Dermis microvascular lymphatic vessel endothelial cell (primary cell): Measurements from ENCODE around the gene RSBN1L. TPM values are rescaled to one million over a fixed set of nuclear protein-coding genes. Genes with fewer than 3 reads are reported as not detected.

Experiments used
- DNase-seq, 2 donors: peaks; one replicate each; pipeline versions ENCODE4 v3.0.0 to v3.0.0-alpha.2; 2010; ENCODE audit warnings: low read depth in 2 of 2
- total RNA-seq: library from RNA; depleted of rRNA; stranded (reverse); fragments of >200 nt; gene quantifications from 2 replicates; pipeline ENCODE4 v1.2.1, GENCODE V29; 2014

RSBN1L gene
- total RNA-seq, 1 donor from 2014 or later, result 10.4 TPM

DNA sequence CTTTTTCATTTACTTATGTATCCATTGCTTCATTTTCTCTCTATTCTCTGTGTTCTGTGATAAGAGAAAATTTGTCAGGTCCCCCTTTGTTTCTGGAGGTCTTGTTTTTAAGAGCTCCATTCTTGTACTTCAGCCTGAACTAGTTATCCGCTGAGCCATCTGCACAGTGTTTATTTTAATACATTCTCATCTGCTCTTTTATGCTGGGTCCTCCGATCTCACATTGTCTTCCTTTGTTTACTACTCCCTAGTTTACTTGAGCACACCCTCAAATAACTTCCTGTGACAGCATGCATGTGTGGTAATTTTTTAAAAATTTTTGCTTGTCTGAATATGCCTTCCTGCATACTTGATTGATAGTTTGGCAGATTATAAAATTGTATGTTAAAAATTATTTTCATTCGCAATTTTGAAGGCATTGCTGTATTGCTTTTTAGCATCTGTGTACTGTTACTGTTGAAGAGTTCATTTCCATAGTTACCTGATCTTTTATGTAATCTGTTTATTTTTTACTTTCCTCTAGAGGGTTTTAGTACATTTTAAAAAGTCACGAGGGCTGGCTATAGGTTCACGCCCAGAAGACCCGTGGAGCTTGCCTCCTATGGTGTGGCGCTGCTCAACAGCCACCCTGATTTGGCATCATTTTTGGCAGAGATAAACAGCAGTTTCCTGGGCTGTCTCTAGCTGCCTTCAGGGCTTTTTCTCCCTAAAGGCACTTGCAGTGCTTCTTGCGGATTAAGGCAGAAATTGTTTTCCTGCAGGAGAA, 31.9 kb downstream of the RSBN1L start:
- DNase-seq, result peak in 1 of 2 donors; percentile 37

DNA sequence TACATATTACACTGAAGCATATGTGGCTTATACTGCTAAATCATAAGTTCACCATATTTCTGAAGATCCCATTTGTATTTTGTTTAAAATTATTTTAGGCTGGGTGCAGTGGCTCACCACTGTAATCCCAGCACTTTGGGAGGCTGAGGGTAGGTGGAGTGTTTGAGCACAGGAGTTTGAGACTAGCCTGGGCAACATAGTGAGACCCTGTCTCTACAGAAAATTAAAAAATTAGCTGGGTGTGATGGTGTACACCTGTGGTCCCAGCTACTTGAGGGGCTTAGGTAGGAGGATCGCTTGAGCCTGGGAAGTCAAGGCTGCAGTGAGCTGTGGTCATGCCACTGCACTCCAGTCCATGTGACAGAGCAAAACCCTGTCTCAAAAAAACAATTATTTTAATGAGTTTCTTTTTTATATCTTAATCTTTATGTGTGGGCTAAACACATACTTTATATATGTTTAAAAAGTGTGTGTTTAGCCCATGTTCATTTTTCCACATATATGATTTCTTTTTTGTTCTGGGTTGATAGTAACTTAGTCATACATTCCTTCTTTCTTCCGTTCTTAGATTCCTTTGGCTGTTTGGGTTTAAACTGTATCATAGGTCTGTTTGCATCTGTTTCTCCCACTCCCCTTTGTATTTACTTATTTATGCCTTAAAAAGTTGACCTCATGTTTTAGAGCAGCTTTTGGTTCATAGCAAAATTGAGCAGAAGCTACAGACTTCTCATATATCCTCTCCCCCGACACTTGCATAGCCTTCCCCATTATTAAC, 33.5 kb downstream of the RSBN1L start:
- DNase-seq, result no peak

- no peak for DNase-seq
These were observed 35.5 kb downstream of the RSBN1L start for GRCh38 chr7:77731716-77732115.

DNA sequence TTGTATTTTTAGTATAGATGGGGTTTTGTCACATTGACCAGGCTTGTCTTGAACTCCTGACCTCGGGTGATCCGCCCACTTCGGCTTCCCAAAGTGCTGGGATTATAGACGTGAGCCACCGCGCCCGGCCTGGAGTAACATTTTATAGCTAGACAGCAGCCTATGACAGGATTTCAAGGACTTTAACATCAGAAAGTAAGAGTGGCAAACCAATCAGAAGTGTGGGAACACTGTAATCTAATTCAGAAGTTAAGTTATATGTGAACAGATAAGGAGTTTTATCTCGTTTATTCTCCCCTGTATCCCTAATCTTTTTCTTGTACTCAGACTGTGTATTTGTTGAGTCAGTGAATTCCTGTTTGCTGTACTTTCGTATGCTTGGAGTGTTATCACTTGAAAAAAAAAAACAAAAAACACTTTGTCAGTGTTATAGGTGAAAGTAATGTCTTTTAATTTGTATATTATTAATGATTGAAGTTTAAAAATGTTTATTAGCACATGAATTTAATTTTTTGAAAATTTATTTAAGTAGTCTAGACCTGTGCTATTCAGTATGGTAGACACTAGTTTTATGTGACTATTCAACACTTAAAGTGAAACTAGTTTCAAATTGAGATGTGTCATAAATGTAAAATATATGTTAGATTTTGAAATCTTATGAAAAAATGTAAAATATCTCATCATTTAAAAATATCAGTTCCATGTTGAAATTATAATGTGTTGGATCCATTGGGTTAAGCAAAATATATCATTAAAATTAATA, 38.6 kb downstream of the RSBN1L start:
- peak in 1 of 2 donors; percentile 17 for DNase-seq

GRCh38 chr7:77735457-77735856, 39.2 kb downstream of the RSBN1L start:
- DNase-seq, result no peak

DNA sequence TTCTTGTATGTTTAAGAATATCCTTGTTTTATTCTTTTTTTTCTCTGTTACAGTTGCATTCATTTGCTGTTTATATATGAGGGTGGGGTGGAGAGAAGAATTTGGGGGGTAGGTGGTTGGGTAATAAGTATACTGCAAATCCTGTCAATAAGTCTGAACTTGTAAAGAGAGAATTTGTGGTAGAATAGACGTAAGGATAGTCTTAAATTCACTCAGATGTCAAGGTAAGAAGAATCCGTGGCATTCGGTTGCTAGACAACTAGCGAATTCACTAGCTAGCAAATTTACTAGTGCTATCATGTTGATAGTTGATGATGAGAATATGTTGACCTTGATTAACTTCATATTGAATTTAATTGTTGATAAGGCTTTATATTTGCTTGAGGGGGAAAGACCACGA, 40.7 kb downstream of the RSBN1L start:
- no peak for DNase-seq

DNA sequence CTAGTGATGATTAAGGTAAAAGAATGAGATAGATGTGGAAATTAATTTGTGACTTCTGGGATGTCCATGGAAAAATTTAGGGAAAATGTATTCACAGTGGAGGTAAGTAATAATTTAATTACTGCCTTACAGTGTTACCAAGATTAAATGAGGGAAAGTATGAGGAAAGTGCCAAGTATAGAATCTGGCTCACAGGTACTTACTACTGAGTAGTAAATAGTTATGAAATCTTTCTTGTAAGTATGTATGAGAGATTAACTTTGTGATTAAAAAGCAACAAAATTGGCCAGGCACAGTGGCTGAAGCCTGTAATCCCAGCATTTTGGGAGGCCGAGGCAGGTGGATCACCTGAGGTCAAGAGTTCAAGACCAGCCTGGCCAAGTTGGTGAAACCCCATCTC, 42.1 kb downstream of the RSBN1L start:
- no peak for DNase-seq

- peak in 1 of 2 donors; percentile 72 for DNase-seq
These were observed 42.6 kb downstream of the RSBN1L start for GRCh38 chr7:77738871-77739270.

DNA sequence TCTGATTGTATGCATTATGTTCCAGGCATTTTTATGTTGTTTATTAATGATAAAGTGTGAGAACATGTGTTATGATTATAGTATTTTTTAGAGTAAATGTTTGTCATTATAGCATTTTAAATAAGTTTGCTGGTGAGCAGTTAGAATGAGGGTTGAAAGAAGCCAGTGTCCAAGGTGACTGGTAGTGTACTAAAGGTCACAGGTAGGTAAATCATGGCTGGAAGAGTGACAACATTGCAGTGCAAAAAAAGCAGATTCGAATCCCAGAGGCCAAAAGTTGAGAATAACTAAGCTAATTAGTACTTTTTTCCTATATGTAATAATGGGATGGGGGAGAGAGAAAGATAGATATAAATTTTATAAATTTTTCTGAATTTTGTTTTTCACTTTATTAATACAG, 44.0 kb downstream of the RSBN1L start:
- DNase-seq, result no peak

GRCh38 chr7:77743518-77743917, 47.3 kb downstream of the RSBN1L start:
- DNase-seq, result no peak

DNA sequence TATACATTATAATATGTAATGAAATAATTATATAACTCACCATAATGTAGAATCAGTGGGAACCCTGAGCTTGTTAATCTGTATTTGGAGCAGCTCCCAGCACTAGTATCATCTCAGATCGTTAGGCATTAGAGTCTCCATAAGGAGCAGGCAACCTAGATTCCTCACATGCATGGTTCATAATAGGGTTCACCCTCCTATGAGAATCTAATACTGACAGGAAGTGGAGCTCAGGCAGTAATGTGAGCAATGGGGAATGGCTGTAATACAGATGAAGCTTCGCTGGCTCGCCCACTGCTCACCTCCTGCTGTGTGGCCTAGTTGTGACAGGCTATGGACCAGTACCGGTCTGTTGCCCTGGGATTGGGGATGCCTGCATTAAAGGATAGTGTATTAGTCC, 49.5 kb downstream of the RSBN1L start:
- DNase-seq, result no peak

- DNase-seq, result no peak
These were observed 50.0 kb downstream of the RSBN1L start for GRCh38 chr7:77746164-77746823.

GRCh38 chr7:77746824-77747165, 50.5 kb downstream of the RSBN1L start:
- no peak for DNase-seq

- DNase-seq, result no peak
These were observed 50.9 kb downstream of the RSBN1L start for GRCh38 chr7:77747178-77747577.

GRCh38 chr7:77747718-77748117, 51.5 kb downstream of the RSBN1L start:
- DNase-seq, result peak in 1 of 2 donors; percentile 27

- peak in 1 of 2 donors; percentile 66 for DNase-seq
These were observed 55.8 kb downstream of the RSBN1L start for GRCh38 chr7:77752016-77752415.

DNA sequence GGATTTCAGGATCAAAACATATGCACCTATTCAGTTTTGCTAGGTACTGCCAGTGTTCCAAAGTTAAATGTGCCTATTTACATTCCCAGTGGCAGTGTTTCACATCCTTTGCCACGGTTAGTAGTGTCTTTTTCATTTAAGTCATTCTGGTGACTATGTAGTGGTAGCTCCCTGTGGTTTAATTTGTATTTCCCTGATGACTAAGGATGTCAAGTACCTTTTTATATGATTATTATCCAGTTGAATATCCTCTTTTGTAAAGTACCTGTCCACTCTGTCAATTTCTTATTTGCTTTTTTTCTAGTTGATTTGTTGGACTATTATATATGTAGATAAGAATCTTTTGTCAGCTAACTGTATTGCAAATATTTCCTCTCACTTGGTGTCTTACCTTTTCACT, 56.9 kb downstream of the RSBN1L start:
- no peak for DNase-seq

- no peak for DNase-seq
These were observed 61.3 kb downstream of the RSBN1L start for GRCh38 chr7:77757589-77757988.

DNA sequence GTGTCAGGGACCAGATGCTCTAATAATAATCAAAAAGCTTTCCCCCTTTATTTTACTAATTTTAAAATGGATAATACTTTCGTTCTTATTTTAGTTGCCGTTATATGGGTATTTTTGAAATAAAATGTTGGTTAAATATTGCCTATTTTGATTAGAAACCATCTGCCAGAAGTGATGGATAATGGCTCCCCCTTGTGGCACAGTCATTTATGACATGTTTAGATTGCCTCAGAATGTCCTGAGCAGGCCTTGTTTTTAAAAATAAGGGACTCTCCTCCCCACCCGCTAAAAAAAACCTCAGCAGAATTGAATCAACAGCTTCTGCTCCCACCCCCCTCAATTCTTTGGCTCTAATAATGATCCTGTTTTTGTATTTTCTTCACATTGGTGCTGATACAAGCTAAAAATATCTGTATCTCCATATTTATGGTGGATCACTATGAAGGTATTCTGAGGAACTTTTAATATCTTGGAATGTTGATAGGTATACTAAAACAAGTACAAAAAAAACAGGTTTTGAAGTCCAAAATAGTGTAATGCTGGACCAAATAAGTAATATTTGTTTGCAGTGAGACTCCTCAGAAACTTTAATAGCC, 63.1 kb downstream of the RSBN1L start:
- peak; percentile 62 to 77 for DNase-seq

DNA sequence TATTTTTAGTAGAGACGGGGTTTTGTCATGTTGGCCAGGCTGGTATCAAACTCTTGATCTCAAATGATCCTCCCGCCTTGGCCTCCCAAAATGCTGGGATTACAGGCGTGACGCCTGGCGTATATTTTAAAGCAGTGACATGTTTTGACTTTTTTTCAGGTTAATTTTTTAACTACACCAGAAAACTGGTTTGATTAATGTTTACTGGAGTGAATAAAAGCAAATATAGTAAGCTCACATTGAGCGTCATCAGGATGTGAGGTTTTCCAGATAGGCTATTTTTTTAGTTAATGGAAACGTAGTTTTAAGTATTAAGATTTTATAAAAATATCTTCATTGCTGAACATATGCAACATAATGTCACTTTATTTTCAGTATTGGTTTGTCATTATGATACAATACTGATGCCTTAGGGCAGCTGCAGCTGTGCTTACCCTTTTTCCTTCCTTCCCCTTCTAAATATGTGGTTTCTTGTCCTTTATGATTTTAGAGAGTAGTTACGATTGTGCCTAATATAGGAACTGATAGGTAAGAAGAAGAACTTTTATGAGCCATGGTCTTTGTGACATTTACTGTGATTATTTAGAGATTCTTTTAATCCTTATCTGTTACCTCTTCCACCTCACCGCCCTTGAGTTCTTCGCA, 64.7 kb downstream of the RSBN1L start:
- DNase-seq, result no peak

DNA sequence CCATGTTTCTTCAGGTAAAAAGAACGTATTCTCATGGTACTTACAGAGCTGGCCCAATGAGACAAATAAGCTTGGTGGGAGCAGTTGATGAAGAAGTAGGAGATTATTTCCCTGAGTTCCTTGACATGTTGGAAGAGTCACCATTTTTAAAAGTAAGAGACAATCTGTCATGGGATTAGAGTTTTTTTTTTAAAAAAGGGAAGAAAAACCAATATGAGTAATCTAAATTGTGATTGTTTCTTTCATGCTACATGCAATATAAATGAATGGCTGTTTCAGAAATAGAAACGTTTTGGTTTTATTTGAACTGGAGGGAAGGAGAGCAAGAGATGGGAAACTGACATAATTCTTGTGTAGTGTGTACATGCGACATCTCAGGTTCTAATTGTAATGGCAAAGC, 69.2 kb downstream of the RSBN1L start:
- no peak for DNase-seq
